ENCODE results near the gene LMX1A.

Gene LMX1A

DNA sequence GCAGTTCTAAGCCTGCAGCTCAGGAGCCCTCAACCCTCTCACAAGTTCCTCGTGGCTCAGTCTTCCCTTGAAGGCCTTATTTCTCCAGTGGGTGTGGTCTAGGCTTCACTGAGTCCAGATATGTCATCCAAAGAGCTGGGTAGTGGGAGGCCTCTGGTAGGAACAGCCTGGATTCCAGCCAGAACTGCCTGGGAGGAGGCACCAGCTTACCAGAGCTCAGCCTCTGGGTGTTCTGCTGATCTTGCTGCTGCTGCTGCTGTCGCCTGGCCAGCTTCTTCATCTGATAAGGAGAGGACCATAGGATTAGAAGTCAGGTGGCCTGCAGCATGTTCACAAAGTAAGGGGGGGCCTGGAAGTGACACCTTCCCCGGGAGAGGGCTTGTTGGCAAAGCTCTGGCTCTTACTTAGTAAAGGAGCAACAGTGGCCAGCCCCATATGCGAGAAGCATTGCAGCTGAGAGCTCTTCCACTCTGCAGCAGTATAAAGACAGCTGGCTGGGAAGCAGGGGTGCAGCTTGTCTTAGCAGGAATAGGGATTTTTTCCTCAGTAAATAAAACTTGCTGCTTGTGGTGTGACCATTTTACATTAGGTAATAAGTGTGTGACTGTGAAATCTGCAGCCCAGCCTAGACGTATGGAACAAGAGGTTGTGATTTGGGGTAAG lies 148.5 kb downstream of the LMX1A start:
- H3K9me3 ChIP-seq (ENCODE audit: control insufficient read depth, low read length), result no peaks in the 10 kb centered on the region
- H3K27me3 ChIP-seq (replicated peaks; ENCODE audit: control insufficient read depth, insufficient read depth, low read length, poor library complexity, severe bottlenecking), result no peaks in the 10 kb centered on the region

DNA sequence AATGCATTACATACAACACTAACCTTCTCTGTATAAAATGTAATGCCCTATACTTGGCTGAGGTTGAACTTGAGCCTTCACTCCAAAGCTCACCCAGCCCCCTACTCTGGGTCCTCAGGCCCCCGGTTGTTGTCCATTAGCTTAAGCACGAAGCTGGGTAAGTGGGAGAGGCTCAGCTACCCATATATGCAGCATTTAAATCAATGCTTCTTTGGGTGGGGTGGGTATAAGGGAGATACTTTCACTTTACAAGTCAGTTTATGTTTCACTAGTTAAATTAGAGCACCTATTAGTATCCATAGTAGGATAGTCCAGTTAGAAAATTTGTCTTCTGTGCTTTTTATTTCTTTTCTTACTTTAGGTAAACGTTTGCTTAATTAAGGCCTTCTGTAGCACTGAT lies 151.4 kb downstream of the LMX1A start:
- no peak for DNase-seq
- Histone ChIP-seq H3K27ac (ENCODE audit: insufficient read depth, low read length, poor library complexity, severe bottlenecking) (no peak overlapping the region), H3K27me3 (replicated peaks; ENCODE audit: control insufficient read depth, insufficient read depth, low read length, poor library complexity, severe bottlenecking) (no peaks in the 10 kb centered on the region), H3K9me3 (ENCODE audit: control insufficient read depth, low read length) (no peaks in the 10 kb centered on the region), H3K36me3 (ENCODE audit: control insufficient read depth, insufficient read depth, low read length) (no peaks in the 10 kb centered on the region), H3K4me1 (ENCODE audit: control insufficient read depth, insufficient read depth, low read length, poor library complexity, severe bottlenecking) (no peaks in the 10 kb centered on the region), H3K4me3 (ENCODE audit: insufficient read depth, low read depth, low read length, poor library complexity, severe bottlenecking) (no peak overlapping the region)

More for the DNA sequence above, 148.5 kb downstream of the LMX1A start:
- Histone ChIP-seq H3K36me3 (ENCODE audit: control insufficient read depth, insufficient read depth, low read length) (no peaks in the 10 kb centered on the region), H3K4me3 (ENCODE audit: insufficient read depth, low read depth, low read length, poor library complexity, severe bottlenecking) (no peak overlapping the region), H3K27ac (ENCODE audit: insufficient read depth, low read length, poor library complexity, severe bottlenecking) (no peak overlapping the region), H3K4me1 (ENCODE audit: control insufficient read depth, insufficient read depth, low read length, poor library complexity, severe bottlenecking) (no peaks in the 10 kb centered on the region)
- no peak for DNase-seq

DNA sequence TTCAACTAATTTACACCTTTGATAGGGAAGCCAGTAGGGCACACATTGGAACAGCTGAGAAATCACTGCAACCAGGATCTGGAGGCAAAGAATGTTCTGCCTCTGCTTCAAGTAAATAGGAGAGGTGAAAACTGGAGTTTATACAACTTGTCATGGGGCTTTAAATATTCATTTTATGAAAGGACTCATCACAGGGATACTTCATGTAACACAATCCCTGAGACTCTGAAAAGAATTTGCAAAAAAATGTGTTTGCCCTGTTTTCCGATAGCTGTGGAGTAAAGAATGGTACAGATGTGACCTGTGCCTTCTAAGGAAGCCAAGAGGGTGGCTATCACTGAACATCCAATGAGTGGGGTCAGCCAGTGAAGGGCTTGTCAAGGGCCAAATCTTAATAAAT lies 152.0 kb downstream of the LMX1A start:
- Histone ChIP-seq H3K27ac (ENCODE audit: insufficient read depth, low read length, poor library complexity, severe bottlenecking) (no peak overlapping the region), H3K36me3 (ENCODE audit: control insufficient read depth, insufficient read depth, low read length) (no peaks in the 10 kb centered on the region), H3K4me3 (ENCODE audit: insufficient read depth, low read depth, low read length, poor library complexity, severe bottlenecking) (no peak overlapping the region), H3K4me1 (ENCODE audit: control insufficient read depth, insufficient read depth, low read length, poor library complexity, severe bottlenecking) (no peaks in the 10 kb centered on the region), H3K27me3 (replicated peaks; ENCODE audit: control insufficient read depth, insufficient read depth, low read length, poor library complexity, severe bottlenecking) (no peaks in the 10 kb centered on the region), H3K9me3 (ENCODE audit: control insufficient read depth, low read length) (no peaks in the 10 kb centered on the region)
- DNase-seq, result no peak

DNA sequence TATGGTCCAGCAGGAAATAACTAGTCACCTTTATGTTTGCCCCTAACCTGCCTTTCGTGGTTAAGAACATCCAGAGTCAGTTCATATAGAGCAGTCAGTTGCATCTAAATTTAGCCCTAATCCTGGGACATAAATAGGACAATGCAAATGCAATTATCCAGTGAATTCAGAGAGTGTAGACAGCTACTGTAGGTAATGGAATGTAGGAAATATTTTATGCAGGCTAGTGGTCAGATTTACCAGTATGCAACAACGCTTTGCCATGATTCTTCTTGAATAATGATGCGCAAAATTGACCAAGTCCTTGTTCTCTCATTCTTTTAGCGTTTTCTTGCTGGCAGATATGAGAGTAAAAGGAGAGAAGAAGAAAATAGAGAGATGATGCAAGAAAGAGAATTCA lies 165.4 kb downstream of the LMX1A start:
- H3K4me1 ChIP-seq (ENCODE audit: control insufficient read depth, insufficient read depth, low read length, poor library complexity, severe bottlenecking), result no peaks in the 10 kb centered on the region
- H3K9me3 ChIP-seq (ENCODE audit: control insufficient read depth, low read length), result no peaks in the 10 kb centered on the region
- DNase-seq, result no peak
- no peak overlapping the region for H3K4me3 ChIP-seq (ENCODE audit: insufficient read depth, low read depth, low read length, poor library complexity, severe bottlenecking)
- H3K27ac ChIP-seq (ENCODE audit: insufficient read depth, low read length, poor library complexity, severe bottlenecking), result no peak overlapping the region
- H3K36me3 ChIP-seq (ENCODE audit: control insufficient read depth, insufficient read depth, low read length), result no peaks in the 10 kb centered on the region
- H3K27me3 ChIP-seq (replicated peaks; ENCODE audit: control insufficient read depth, insufficient read depth, low read length, poor library complexity, severe bottlenecking), result no peaks in the 10 kb centered on the region

DNA sequence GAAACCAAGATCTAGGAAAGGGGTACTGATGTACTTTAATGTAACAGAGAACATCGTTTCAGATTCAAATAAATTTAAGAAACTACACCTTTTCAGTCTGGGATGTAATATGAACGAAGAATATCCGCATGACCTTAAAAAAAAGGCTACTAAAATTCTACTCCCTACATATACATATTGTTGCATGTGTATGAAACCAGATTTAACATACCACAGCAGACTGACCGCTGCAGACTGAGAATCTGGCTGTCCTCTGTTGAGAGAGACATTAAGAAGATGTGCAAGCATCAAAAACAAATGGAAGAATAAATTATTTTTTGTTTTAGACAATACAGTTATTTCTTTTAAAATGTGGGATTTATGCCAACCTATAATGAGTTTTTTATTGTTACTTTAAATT lies 166.6 kb downstream of the LMX1A start:
- DNase-seq, result no peak
- Histone ChIP-seq H3K9me3 (ENCODE audit: control insufficient read depth, low read length) (no peaks in the 10 kb centered on the region), H3K27me3 (replicated peaks; ENCODE audit: control insufficient read depth, insufficient read depth, low read length, poor library complexity, severe bottlenecking) (no peaks in the 10 kb centered on the region), H3K36me3 (ENCODE audit: control insufficient read depth, insufficient read depth, low read length) (no peaks in the 10 kb centered on the region), H3K4me3 (ENCODE audit: insufficient read depth, low read depth, low read length, poor library complexity, severe bottlenecking) (no peak overlapping the region), H3K4me1 (ENCODE audit: control insufficient read depth, insufficient read depth, low read length, poor library complexity, severe bottlenecking) (no peaks in the 10 kb centered on the region), H3K27ac (ENCODE audit: insufficient read depth, low read length, poor library complexity, severe bottlenecking) (no peak overlapping the region)

DNA sequence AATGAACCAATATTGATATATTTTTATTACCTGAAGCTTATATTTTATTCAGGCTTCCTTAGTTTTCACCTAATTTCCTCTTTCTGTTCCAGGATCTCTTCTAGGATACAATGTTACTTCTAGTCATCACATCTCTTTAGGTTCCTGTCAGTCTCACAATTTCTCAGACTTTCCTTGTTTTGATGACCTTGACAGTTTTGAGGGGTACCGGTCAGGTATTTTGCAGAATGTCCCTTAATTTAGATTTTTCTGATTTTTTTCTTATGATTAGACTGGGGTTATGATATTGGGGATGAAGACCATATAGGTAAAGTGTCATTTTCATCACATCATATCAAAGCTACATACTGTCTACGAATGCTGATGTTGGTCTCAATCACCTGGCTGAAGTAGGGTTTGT lies 167.5 kb downstream of the LMX1A start:
- H3K36me3 ChIP-seq (ENCODE audit: control insufficient read depth, insufficient read depth, low read length), result no peaks in the 10 kb centered on the region
- H3K4me1 ChIP-seq (ENCODE audit: control insufficient read depth, insufficient read depth, low read length, poor library complexity, severe bottlenecking), result no peaks in the 10 kb centered on the region
- no peak overlapping the region for H3K4me3 ChIP-seq (ENCODE audit: insufficient read depth, low read depth, low read length, poor library complexity, severe bottlenecking)
- no peak for DNase-seq
- H3K27me3 ChIP-seq (replicated peaks; ENCODE audit: control insufficient read depth, insufficient read depth, low read length, poor library complexity, severe bottlenecking), result no peaks in the 10 kb centered on the region
- H3K27ac ChIP-seq (ENCODE audit: insufficient read depth, low read length, poor library complexity, severe bottlenecking), result no peak overlapping the region
- H3K9me3 ChIP-seq (ENCODE audit: control insufficient read depth, low read length), result no peaks in the 10 kb centered on the region

DNA sequence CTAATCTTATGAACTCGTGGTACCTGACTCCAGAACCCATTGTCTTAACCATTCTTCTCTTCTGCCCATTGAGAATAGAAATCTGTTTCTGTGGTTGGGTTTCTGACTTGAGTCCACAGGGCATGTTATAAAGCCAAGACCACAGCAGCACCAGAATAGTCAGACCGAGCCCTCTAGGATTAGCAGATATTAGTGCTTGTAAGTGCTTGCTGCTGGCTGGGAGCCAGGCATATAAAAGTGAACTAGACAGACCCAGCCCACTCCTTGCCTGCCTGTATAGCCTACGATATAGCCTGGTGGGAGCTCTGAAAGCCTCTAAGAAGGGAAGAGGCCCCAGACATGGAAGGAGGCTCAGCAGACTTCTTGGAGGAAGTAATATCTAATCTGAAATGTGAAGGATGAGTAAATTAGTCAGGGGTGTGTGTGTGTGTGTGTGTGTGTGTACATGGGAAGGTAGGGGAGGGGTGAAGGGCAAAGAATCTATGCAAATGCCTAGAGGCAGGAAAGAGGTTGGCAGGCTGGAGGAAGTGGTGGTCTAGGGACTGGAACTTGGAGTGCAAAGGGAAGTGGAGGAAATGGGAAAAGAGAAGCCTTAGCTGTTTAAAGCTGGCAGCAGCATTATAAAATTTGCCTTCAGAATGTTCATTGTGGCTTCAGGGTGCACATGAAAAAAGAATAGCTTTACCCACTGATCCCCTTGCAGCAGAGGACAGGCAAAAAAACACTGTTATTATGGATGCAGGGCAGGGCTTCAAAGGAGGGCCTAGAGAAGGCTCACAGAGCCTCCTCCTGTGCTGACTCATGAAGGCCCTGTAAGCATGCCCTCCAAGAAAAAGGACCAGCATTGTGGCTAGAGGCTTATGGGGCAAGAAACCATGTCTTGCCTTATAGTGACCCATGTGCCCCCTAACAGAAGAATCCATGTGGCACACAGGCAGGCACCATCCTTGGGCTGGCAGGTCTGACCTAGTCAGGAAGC lies 169.2 kb downstream of the LMX1A start:
- H3K4me1 ChIP-seq (ENCODE audit: control insufficient read depth, insufficient read depth, low read length, poor library complexity, severe bottlenecking), result no peaks in the 10 kb centered on the region
- no peak overlapping the region for H3K4me3 ChIP-seq (ENCODE audit: insufficient read depth, low read depth, low read length, poor library complexity, severe bottlenecking)
- no peak overlapping the region for H3K27ac ChIP-seq (ENCODE audit: insufficient read depth, low read length, poor library complexity, severe bottlenecking)
- no peaks in the 10 kb centered on the region for H3K36me3 ChIP-seq (ENCODE audit: control insufficient read depth, insufficient read depth, low read length)
- H3K9me3 ChIP-seq (ENCODE audit: control insufficient read depth, low read length), result no peaks in the 10 kb centered on the region
- no peak for DNase-seq
- no peaks in the 10 kb centered on the region for H3K27me3 ChIP-seq (replicated peaks; ENCODE audit: control insufficient read depth, insufficient read depth, low read length, poor library complexity, severe bottlenecking)

DNA sequence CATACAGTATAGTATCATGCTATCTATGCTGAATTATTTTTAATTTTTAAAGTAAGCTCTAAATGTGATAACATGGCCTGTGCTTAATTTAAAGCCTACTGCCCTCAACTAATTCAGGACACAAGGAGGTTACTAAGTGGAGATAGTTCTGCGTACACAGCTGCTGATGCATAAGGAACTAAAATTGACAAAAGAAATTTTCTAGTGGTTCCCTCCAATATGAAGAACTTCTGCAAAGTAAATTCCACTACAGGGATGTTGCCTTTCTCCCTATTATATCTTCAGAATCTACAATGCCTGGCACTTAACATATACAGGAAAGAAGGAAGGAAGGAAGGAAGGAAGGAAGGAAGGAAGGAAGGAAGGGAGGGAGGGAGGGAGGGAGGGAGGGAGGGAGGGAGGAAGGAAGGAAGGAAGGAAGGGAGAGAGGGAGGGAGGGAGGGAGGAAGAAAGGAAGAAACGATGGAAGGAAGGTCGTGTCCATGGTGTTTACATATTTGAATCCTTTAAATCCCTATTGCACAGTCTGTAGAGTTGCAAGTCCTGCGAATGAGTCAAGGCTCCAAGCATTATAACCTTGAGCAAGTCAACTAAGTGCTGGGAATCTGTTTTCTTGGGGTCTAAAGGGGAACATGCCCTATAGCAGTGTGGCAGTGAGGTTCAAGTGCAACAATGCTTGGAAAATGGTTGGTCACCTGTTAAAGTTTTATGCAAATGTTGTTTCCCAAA lies 171.2 kb downstream of the LMX1A start:
- no peak overlapping the region for H3K4me3 ChIP-seq (ENCODE audit: insufficient read depth, low read depth, low read length, poor library complexity, severe bottlenecking)
- no peaks in the 10 kb centered on the region for H3K27me3 ChIP-seq (replicated peaks; ENCODE audit: control insufficient read depth, insufficient read depth, low read length, poor library complexity, severe bottlenecking)
- no peaks in the 10 kb centered on the region for H3K36me3 ChIP-seq (ENCODE audit: control insufficient read depth, insufficient read depth, low read length)
- DNase-seq, result no peak
- H3K27ac ChIP-seq (ENCODE audit: insufficient read depth, low read length, poor library complexity, severe bottlenecking), result no peak overlapping the region
- no peaks in the 10 kb centered on the region for H3K4me1 ChIP-seq (ENCODE audit: control insufficient read depth, insufficient read depth, low read length, poor library complexity, severe bottlenecking)
- H3K9me3 ChIP-seq (ENCODE audit: control insufficient read depth, low read length), result no peaks in the 10 kb centered on the region

DNA sequence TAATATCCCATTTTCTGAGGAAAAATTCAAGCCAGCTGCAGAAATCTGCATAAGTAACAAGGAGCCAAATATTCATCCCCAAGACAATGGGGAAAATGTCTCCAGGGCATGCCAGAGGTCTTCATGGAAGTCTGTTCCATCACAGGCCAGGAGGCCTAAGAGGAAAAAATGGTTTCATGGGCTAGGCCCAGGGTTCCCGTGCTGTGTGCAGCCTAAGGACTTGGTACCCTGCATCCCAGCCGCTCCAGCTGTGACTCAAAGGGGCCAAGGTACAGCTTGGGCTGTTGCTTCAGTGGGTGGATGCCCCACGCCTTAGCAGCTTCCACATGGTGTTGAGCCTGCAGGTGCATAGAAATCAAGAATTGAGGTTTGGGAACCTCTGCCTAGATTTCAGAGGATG lies 173.5 kb downstream of the LMX1A start:
- H3K4me1 ChIP-seq (ENCODE audit: control insufficient read depth, insufficient read depth, low read length, poor library complexity, severe bottlenecking), result no peaks in the 10 kb centered on the region
- H3K9me3 ChIP-seq (ENCODE audit: control insufficient read depth, low read length), result no peaks in the 10 kb centered on the region
- H3K27ac ChIP-seq (ENCODE audit: insufficient read depth, low read length, poor library complexity, severe bottlenecking), result no peak overlapping the region
- no peak for DNase-seq
- H3K27me3 ChIP-seq (replicated peaks; ENCODE audit: control insufficient read depth, insufficient read depth, low read length, poor library complexity, severe bottlenecking), result no peaks in the 10 kb centered on the region
- no peak overlapping the region for H3K4me3 ChIP-seq (ENCODE audit: insufficient read depth, low read depth, low read length, poor library complexity, severe bottlenecking)
- no peaks in the 10 kb centered on the region for H3K36me3 ChIP-seq (ENCODE audit: control insufficient read depth, insufficient read depth, low read length)

DNA sequence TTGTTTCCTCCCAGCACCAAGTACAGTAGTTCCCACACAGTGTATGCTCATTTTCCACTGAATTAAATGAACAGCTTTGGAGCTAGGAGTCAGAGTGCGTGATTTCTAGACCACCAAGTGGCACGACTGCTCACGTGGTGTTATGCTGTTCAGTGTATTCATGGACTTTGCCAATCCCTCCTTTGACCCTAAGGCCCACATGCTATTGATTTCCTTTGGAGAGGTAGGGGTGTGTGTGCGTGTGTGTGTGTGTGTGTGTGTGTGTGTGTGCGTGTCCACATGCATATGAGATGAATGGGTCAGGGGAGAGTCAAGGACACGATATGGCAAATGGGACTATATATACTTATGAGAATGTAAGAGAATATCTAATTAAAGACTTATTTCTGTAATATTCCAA lies 177.2 kb downstream of the LMX1A start:
- H3K27me3 ChIP-seq (replicated peaks; ENCODE audit: control insufficient read depth, insufficient read depth, low read length, poor library complexity, severe bottlenecking), result no peaks in the 10 kb centered on the region
- H3K27ac ChIP-seq (ENCODE audit: insufficient read depth, low read length, poor library complexity, severe bottlenecking), result no peak overlapping the region
- no peaks in the 10 kb centered on the region for H3K36me3 ChIP-seq (ENCODE audit: control insufficient read depth, insufficient read depth, low read length)
- H3K4me3 ChIP-seq (ENCODE audit: insufficient read depth, low read depth, low read length, poor library complexity, severe bottlenecking), result no peak overlapping the region
- DNase-seq, result no peak
- no peaks in the 10 kb centered on the region for H3K9me3 ChIP-seq (ENCODE audit: control insufficient read depth, low read length)
- no peaks in the 10 kb centered on the region for H3K4me1 ChIP-seq (ENCODE audit: control insufficient read depth, insufficient read depth, low read length, poor library complexity, severe bottlenecking)

Data from effector memory CD4-positive, alpha-beta T cell (primary cell).